ENCODE measurements around the gene TEK. TPM values are rescaled to one million over a fixed set of nuclear protein-coding genes. Genes with fewer than 3 reads are reported as not detected.

TEK gene
- total RNA-seq, 2 donors from 2014 or later, result 4.6 to 4.9 TPM

GRCh38 chr9:27184556-27185351, 75.7 kb downstream of the TEK start:
- TF ChIP-seq CTCF (IDR thresholded peaks at IDR 0.05) (no peak), POLR2A (IDR thresholded peaks at IDR 0.05) (no peak)
- no peaks in the 10 kb centered on the region for H3K27me3 ChIP-seq
- DNase-seq (peak in 2 of 4 donors; percentile 47 to 57), ATAC-seq (no peak)
- H3K27ac ChIP-seq, result no peak overlapping the region
- no peaks in the 10 kb centered on the region for H3K9me3 ChIP-seq
- H3K4me3 ChIP-seq, result no peak overlapping the region
- 65 to 74% methylated on average over 5 of the region's 5 CpGs for WGBS, 2 donors
- no peaks in the 10 kb centered on the region for H3K36me3 ChIP-seq (replicated peaks in 1 of 2; ENCODE audit: insufficient read depth in 1 of 2, low read depth in 2 of 2)
- intact Hi-C loops (cut with DNase I), result no loop called here
- H3K4me1 ChIP-seq, result peaks cover 11% of the 10 kb centered on the region

GRCh38 chr9:27188426-27188825, 79.4 kb downstream of the TEK start:
- H3K27ac ChIP-seq, result no peak overlapping the region
- H3K36me3 ChIP-seq (replicated peaks in 1 of 2; ENCODE audit: insufficient read depth in 1 of 2, low read depth in 2 of 2), result no peaks in the 10 kb centered on the region
- ATAC-seq, result no peak
- TF ChIP-seq CTCF (IDR thresholded peaks at IDR 0.05) (no peak), POLR2A (IDR thresholded peaks at IDR 0.05) (no peak)
- H3K27me3 ChIP-seq, result no peaks in the 10 kb centered on the region
- no peaks in the 10 kb centered on the region for H3K4me1 ChIP-seq
- no peak for DNase-seq
- no peaks in the 10 kb centered on the region for H3K9me3 ChIP-seq
- WGBS, 2 donors, result 9 to 21% methylated on average over 1 of the region's 1 CpG
- H3K4me3 ChIP-seq, result no peak overlapping the region
- intact Hi-C loops (cut with DNase I), result no loop called here

- TF ChIP-seq CTCF (IDR thresholded peaks at IDR 0.05), result no peak
- no peak for TF ChIP-seq POLR2A (IDR thresholded peaks at IDR 0.05)
- Histone ChIP-seq H3K36me3 (replicated peaks in 1 of 2; ENCODE audit: insufficient read depth in 1 of 2, low read depth in 2 of 2) (no peaks in the 10 kb centered on the region), H3K27ac (no peak overlapping the region), H3K9me3 (no peaks in the 10 kb centered on the region), H3K27me3 (no peaks in the 10 kb centered on the region), H3K4me3 (no peak overlapping the region), H3K4me1 (no peaks in the 10 kb centered on the region)
- intact Hi-C loops (cut with DNase I), result no loop called here
- ATAC-seq, result no peak
- WGBS, 2 donors, result 87 to 96% methylated on average over 1 of the region's 1 CpG
- no peak for DNase-seq
These were observed 80.4 kb downstream of the TEK start for GRCh38 chr9:27189426-27189825.

GRCh38 chr9:27192291-27192960, 83.4 kb downstream of the TEK start:
- no peak overlapping the region for H3K4me3 ChIP-seq
- no peak for TF ChIP-seq CTCF (IDR thresholded peaks at IDR 0.05)
- TF ChIP-seq POLR2A (IDR thresholded peaks at IDR 0.05), result no peak
- WGBS, 2 donors, result 64 to 66% methylated on average over 10 of the region's 10 CpGs
- no peaks in the 10 kb centered on the region for H3K4me1 ChIP-seq
- DNase-seq, result no peak
- H3K9me3 ChIP-seq, result no peaks in the 10 kb centered on the region
- H3K36me3 ChIP-seq (replicated peaks in 1 of 2; ENCODE audit: insufficient read depth in 1 of 2, low read depth in 2 of 2), result no peaks in the 10 kb centered on the region
- H3K27me3 ChIP-seq, result no peaks in the 10 kb centered on the region
- peak; percentile 40 for ATAC-seq
- no peak overlapping the region for H3K27ac ChIP-seq
- intact Hi-C loops (cut with DNase I), result no loop called here
